Stimulated activated CD8-positive, alpha-beta memory T cell treated with anti-CD3 and anti-CD28 coated beads, Interleukin-7, amount 100 ng/mL, for 24 hours (primary cell): ENCODE results near the gene CFAP410.

Source experiments
- DNase-seq: peaks from one replicate; pipeline ENCODE4 v3.0.0-alpha.2; 2020; ENCODE audit warnings: low read depth

CFAP410 gene

GRCh38 chr21:44330698-44331097 is 8.5 kb downstream of the CFAP410 start:
- no peak for DNase-seq

DNA sequence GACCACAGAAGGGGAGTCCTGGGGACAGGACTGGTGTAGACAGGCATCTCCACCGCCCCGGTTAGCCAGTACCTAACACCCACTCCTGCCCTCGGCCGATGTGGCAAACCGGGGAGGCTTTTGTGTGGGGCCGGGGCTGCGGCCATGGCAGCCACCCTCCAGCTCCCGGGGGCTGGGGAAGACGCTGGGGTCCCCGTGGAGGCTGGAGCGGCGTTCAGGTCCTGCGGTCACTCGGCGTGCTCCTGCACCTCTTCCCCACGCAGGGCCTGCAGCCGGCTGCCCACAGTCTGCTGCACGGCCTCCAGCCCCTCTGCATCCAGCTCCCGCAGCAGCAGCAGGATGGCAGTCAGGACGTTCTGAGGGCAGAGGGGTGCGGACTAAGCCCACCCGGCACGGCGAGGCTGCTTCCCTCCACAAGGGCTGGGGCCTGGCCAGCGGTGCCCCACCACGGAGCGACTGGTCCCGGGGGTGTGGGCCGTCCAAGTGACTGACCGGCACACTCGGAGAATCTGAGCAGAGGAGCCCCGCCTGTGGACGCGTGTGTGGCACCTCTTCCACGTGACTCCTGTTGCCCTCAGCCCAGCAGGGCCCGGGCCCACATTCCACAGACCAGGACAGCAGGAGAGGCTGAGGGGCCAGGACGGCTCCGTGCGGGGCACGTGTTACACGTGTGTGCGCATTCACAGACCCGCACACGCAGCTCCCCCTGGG is 9.1 kb downstream of the CFAP410 start:
- DNase-seq = no peak

GRCh38 chr21:44329086-44329889 is 9.9 kb downstream of the CFAP410 start:
- no peak for DNase-seq

GRCh38 chr21:44328242-44328895 is 10.8 kb downstream of the CFAP410 start:
- DNase-seq = no peak

- DNase-seq = no peak
Observed at GRCh38 chr21:44327603-44327974, 11.6 kb downstream of the CFAP410 start.

- no peak for DNase-seq
Observed at GRCh38 chr21:44326716-44327602, 12.2 kb downstream of the CFAP410 start.

DNA sequence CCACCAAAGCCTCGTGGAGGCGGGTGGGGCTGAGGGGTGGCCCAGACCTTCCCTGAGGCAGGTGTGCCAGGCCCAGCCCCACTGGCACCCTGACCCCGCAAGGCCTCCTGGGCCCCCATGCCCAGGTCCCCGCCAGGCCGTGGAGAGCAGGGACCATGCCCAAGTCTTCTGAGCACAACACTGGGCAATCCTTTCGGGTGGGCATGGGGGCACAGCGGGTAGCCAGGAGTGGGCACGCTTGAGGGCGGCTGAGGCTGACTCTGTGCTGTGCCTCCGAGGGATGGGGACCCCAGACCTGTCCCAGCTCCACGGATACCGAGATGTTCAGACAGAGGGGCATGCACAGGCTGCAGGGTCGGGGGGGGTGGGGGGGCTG is 12.9 kb downstream of the CFAP410 start:
- DNase-seq = no peak

DNA sequence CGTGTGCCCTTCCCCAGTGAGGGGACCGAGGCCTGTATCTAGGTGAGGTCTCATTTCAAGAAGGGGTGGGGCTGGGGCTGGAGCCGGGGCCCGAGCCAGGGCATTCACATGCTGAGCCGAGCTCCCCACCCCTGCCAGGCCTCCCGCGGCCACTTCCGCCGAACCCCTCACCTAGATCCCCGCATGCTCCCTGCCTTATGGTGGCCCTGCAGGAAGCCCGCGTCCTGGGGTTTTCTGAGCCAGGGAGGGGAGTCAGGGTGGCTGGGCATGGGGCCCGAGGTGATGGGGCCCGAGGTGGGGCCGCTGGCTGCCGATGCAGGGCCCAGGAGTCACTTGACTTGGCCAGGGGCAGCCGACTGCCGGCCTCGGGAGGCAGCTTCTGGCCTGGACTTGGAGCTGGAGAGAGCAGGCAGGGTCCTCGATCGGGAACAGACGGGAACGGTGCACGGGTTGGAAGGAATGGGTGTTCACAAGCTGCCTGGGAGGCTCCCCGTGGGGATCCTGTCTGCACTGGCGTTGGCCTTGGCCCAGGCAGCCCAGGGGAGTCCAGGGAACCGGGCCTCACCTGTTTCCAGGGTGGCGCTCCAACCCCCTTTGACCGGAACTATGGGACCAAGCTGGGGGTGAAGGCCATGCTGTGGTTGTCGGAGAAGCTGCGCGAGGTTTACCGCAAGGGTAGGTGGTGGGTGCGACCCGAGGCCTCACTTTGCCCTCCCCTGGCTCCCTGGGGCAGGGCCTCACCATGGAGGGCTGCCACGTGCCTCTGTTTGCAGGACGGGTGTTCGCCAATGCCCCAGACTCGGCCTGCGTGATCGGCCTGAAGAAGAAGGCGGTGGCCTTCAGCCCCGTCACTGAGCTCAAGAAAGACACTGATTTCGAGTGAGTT is 13.6 kb downstream of the CFAP410 start:
- no peak for DNase-seq

DNA sequence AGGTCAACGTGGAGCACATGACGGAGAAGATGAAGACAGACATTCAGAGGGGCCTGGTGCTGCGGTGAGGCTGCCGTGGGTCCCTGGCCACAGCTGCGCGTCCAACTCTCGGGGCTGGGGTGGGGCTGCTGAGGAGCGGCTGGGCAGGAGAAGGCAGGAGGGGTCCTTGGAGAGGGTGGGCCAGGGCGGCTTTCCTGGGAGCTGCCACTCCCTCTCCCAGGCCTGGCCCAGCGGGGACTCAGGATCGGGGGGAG is 14.4 kb downstream of the CFAP410 start:
- DNase-seq = no peak

DNA sequence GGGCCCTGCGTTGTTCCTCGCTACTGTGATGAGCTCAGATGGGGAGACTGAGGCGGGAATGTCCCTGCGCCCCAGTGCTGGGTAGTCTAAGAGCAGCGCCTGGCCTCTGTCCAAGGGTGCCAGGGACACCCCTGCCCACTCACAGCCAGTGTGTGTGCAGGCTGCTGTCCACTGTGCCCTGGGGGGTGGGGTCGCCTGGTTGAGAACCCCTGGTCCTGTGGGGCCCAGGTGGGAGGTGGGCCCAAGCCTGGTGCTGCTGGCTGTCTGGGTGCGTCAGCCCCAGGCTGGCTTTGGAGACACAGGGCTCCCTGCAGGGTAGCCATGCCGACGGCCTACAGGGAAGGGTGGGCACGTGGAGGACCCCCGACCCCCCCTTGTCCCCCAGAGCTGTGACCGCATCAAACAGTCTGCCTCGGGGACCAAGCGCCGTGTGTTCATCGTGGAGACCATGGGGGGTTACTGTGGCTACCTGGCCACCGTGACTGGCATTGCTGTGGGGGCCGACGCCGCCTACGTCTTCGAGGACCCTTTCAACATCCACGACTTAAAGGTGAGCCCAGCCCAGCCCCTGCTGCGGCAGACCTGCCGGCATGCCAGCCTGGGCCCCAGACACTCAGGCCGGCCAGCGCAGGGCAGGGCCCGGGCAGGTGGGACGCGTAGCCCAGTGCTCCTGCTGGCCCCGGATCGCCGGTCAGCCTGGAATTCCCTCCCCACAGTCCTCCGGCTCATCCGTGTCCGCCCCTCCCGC is 14.9 kb downstream of the CFAP410 start:
- DNase-seq = no peak

GRCh38 chr21:44323591-44323990 is 15.6 kb downstream of the CFAP410 start:
- DNase-seq = no peak

- DNase-seq = no peak
Observed at GRCh38 chr21:44322621-44323325, 16.4 kb downstream of the CFAP410 start.

DNA sequence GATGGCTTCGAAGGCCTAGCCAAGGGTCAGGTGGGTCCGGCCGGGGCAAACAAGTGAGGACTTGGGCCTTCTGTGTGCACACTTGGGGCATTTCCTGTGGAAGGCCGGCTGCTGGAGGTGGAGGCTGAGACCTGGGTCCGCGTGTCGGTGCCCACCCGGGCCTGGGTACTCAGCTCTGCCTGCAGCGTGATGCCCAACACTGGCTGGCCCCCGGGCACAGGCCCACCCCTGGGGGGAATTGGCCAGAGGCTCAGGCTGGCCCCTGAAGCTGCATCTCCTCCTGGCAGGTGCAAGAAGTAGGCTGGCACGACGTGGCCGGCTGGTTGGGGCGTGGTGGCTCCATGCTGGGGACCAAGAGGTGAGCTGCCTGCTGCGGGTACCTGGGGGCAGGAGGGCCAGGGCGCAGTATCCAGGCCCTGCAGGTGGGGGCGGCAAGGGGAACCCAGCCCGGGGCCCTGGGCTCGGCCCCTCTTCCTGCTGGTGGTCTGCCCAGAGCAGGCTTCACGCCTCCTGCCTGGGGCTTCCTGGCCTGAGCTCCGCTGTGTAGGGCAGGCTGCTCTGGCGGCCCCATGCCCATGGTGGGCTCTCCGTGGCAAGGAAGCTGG is 17.2 kb downstream of the CFAP410 start:
- no peak for DNase-seq

DNA sequence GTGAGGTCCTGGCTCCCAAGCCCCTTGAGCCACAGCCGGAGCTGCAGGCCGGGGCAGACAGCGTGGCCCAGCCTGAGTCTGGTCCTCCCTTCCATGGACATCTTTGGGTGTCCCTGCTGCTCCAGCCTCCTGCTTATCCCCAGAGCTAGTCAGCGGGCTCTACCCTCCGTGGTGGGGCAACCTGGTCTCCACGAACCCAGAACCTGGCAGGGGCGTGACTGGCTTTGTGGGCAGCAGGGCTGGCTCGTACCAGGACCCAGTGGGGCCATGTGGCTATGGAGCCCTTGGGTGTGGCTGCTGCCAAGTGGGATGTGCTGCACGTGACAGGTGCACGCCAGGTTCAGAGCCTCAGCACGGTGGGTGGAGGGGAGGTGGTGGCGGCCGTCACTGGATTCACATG is 18.3 kb downstream of the CFAP410 start:
- DNase-seq = no peak

DNA sequence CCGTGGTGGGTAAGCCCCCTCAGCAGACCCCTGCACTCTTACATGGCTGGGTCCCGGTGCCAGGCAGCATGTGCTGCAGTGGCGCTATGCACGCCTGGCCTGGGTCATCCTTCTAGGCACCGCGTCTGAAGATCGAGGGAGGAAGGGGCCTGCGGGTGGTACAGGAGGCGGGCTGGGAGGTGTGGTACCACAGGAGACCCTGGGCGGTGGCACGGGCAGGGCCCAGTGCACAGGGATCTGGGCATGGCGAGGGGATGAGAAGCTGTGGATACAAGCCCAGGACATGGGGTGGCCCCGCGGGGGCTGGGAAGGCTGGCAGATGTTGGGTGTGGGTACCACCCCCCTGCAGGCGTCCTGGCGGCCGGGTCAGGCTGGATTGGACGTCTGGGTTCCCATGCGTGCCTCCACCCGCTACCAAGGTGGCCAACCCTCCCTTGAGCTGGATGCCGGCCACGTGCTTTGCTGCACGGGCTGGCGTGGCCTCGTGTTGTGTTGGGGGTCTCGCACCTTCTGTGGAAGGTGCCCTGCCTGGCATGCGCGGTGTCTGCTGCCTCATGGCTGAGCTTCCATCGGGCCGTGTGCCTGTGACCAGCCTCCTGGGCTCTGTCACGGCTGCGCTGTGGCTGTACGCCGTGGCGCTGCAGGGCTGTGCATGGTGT is 19.7 kb downstream of the CFAP410 start:
- no peak for DNase-seq

DNA sequence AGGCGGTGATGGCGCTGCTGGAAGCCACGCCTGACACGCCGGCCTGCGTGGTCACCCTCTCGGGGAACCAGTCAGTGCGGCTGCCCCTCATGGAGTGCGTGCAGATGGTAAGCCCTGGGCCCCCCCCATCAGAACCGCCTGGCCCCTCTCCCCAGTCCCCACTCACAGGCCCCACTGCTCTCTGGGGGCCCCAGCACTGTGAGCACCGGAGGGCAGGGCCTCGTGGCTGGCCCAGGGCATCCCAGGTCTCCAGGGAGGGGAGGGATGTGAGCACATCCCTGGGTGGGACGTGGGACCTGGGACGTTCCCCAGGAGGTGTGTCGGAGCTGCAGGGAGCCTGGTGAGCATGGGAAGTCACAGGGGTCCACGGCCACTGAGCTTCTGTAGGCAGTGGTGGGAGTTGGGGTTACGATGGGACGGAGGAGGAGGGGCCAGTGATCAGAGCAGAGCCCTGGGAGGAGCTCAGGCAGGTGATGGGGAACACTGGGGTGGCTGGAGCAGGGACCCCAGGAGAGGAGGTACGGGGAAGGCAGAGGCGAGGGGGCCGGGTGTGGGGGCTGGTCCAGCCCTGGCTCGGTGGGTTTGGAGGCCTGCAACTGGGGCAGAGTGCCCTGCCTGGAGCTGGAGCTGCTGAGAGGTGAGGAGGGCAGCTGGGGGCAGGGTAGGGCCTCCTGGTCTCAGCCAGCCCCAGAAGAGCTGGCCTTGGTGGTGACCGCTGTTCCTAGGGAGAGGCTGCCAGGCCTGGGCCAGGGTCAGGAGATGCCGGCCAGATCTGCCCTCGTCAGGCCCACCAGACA is 20.5 kb downstream of the CFAP410 start:
- no peak for DNase-seq

- no peak for DNase-seq
Observed at GRCh38 chr21:44317871-44318270, 21.3 kb downstream of the CFAP410 start.

DNA sequence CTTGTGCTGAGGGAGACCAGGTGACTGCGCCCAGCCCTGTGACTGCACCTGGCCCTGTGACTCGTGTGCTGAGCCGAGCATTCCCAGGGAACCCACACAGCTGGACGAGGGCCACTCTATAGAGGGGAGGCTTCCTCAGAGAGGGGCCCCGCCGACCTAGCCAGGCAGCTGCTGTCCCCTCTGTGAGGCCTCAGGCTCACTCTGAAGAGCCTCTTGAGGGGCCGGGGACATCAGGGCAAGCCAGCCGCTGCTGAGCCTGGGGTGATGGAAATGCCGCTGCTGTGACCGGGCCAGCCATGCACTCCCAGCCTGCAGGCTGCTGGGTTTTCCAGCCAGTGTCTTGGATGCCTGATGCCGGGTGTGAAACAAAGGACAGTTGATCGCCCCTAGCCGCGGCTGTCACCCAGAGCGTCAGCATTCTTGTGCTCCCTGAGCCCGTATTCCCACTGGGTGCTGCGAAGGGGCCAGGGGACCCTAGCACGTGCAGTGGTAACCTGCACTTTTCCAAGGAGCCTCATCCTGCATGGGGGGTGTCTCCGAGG is 21.9 kb downstream of the CFAP410 start:
- no peak for DNase-seq
